Ishikawa (cell line): ENCODE data around the gene PPP1R16B.

ENCODE experiments used
- CEBPB ChIP-seq: IDR thresholded peaks from 2 replicates; pipeline ENCODE4 v1.6.1; 2012
- CREB1 ChIP-seq: IDR thresholded peaks from 2 replicates; pipeline ENCODE4 v1.6.1; 2012; ENCODE audit warnings: low read depth
- EGR1 ChIP-seq: IDR thresholded peaks from 2 replicates; pipeline ENCODE4 v1.6.1; 2012
- EP300 ChIP-seq: IDR thresholded peaks from 2 replicates; pipeline ENCODE4 v1.6.1; 2012; ENCODE audit warnings: borderline replicate concordance
- FOXM1 ChIP-seq: IDR thresholded peaks from 2 replicates; pipeline ENCODE4 v1.6.1; 2012; ENCODE audit warnings: low read depth, borderline replicate concordance
- NFIC ChIP-seq: IDR thresholded peaks from 2 replicates; pipeline ENCODE4 v1.6.1; 2012
- RAD21 ChIP-seq: IDR thresholded peaks from 2 replicates; pipeline ENCODE4 v1.6.1; 2012; ENCODE audit warnings: low read depth
- TAF1 ChIP-seq: IDR thresholded peaks from 2 replicates; pipeline ENCODE4 v1.6.1; 2012; ENCODE audit warnings: low read depth, mild to moderate bottlenecking
- TCF12 ChIP-seq: IDR thresholded peaks from 2 replicates; pipeline ENCODE4 v1.6.1; 2012; ENCODE audit warnings: low read depth
- TEAD4 ChIP-seq: IDR thresholded peaks from 2 replicates; pipeline ENCODE4 v1.6.1; 2012
- YY1 ChIP-seq: IDR thresholded peaks from 2 replicates; pipeline ENCODE4 v1.6.1; 2012; ENCODE audit warnings: low read depth
- ZBTB7A ChIP-seq: IDR thresholded peaks from 2 replicates; pipeline ENCODE4 v1.6.1; 2012; ENCODE audit warnings: low read depth
- TF ChIP-seq, protein P1 (sequence below): IDR thresholded peaks from 2 replicates; pipeline ENCODE4 v1.6.1; 2012
- TF ChIP-seq, protein P2 (sequence below): IDR thresholded peaks from 2 replicates; pipeline ENCODE4 v1.6.1; 2012; ENCODE audit warnings: low read depth, mild to moderate bottlenecking
- TF ChIP-seq, protein P3 (sequence below): IDR thresholded peaks from 2 replicates; pipeline ENCODE4 v1.6.1; 2012

The PPP1R16B gene

DNA sequence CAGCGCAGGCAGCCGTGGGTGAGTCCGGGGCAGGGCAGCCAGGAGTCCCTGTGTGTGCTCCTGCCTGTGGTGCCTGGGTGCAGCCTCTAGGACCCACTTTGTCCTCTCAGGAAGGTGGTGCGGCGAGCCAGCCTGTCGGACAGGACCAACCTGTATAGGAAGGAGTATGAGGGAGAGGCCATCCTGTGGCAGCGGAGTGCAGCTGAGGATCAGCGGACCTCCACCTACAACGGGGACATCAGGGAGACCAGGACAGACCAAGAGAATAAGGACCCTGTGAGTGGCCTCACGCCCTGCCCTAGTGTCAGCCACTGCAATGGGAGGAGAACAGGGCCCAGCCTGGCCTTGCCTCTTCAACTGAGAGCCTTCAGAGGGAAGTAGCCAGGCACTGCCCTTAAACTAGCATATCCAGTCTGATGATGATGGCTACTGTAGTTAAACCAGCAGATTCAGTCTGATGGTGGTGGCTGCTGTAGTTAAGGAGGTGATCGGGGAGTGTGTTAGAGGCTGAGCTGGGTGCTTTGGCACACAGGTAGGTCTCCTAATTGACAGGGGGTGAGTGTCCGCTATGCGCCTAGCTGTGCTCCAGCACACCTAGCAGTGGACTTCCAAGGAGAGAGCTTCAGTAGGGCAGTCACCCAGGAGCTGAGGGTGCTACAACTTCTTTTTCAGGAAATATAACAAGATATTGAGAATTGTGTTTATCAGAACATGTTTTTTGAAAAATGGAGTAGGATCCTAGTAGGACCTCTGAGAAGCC, 102.6 kb downstream of the PPP1R16B start:
- TF ChIP-seq YY1 (no peak), TCF12 (no peak), CEBPB (no peak), FOXM1 (no peak), TAF1 (no peak), TEAD4 (no peak)
- TF ChIP-seq, protein P1, sequence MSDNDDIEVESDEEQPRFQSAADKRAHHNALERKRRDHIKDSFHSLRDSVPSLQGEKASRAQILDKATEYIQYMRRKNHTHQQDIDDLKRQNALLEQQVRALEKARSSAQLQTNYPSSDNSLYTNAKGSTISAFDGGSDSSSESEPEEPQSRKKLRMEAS = no peak
- TF ChIP-seq, protein P2, sequence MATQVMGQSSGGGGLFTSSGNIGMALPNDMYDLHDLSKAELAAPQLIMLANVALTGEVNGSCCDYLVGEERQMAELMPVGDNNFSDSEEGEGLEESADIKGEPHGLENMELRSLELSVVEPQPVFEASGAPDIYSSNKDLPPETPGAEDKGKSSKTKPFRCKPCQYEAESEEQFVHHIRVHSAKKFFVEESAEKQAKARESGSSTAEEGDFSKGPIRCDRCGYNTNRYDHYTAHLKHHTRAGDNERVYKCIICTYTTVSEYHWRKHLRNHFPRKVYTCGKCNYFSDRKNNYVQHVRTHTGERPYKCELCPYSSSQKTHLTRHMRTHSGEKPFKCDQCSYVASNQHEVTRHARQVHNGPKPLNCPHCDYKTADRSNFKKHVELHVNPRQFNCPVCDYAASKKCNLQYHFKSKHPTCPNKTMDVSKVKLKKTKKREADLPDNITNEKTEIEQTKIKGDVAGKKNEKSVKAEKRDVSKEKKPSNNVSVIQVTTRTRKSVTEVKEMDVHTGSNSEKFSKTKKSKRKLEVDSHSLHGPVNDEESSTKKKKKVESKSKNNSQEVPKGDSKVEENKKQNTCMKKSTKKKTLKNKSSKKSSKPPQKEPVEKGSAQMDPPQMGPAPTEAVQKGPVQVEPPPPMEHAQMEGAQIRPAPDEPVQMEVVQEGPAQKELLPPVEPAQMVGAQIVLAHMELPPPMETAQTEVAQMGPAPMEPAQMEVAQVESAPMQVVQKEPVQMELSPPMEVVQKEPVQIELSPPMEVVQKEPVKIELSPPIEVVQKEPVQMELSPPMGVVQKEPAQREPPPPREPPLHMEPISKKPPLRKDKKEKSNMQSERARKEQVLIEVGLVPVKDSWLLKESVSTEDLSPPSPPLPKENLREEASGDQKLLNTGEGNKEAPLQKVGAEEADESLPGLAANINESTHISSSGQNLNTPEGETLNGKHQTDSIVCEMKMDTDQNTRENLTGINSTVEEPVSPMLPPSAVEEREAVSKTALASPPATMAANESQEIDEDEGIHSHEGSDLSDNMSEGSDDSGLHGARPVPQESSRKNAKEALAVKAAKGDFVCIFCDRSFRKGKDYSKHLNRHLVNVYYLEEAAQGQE = no peak
- TF ChIP-seq, protein P3, sequence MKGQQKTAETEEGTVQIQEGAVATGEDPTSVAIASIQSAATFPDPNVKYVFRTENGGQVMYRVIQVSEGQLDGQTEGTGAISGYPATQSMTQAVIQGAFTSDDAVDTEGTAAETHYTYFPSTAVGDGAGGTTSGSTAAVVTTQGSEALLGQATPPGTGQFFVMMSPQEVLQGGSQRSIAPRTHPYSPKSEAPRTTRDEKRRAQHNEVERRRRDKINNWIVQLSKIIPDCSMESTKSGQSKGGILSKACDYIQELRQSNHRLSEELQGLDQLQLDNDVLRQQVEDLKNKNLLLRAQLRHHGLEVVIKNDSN = no peak

DNA sequence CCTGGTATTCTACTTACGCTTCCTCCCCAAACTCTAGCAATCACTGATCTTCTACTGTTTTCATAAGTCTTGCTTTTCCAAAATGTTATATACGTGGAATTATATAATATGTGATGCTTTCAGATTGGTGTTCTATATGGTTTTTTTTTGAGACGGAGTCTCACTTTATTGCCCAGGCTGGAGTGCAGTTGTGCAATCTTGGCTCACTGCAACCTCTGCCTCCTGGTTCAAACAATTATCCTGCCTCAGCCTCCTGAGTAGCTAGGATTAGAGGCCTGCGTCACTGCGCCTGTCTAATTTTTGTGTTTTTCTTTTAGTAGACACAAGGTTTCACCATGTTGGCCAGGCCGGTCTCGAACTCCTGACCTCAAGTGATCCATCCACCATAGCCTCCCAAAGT, 109.9 kb downstream of the PPP1R16B start:
- TF ChIP-seq TCF12 (no peak), CREB1 (no peak)
- TF ChIP-seq, protein P2 = no peak

DNA sequence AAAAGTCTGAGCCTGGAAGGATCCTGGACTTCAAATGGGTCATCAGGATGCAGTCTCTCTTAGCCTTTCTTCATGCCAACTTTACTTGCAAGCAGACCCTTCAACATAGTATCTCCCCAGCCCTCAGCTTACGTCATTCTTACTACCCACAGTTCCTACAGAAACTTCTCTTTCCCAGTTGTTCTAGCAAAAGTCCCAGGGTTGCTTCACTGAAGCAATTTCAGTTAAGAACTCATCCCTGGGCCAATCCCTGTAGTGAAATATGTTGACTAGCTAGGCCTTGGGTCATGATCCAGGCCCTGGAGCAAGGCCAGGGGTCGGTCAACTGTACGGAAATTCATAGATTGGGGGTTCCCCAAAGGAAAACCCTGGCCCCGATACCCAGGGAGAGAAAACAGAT, 112.2 kb downstream of the PPP1R16B start:
- TF ChIP-seq CREB1 (no peak), ZBTB7A (no peak), EP300 (no peak), NFIC (no peak), CEBPB (no peak), EGR1 (no peak), RAD21 (no peak), FOXM1 (no peak), TEAD4 (no peak)
- TF ChIP-seq, protein P2 = no peak

DNA sequence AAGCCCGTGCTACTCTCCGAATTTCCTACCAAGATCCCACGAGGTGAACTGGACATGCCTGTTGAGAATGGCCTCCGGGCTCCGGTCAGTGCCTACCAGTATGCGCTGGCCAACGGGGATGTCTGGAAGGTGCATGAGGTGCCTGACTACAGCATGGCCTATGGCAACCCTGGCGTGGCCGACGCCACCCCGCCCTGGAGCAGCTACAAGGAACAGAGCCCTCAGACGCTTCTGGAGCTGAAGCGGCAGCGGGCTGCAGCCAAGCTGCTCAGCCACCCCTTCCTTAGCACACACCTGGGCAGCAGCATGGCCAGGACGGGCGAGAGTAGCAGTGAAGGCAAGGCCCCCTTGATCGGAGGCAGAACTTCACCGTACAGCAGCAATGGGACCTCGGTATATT, 112.7 kb downstream of the PPP1R16B start:
- no peak for TF ChIP-seq RAD21
- TF ChIP-seq TAF1 = no peak
- TF ChIP-seq NFIC = no peak
- TF ChIP-seq TCF12 = no peak
- TF ChIP-seq YY1 = no peak
- TF ChIP-seq, protein P2 = no peak
- TF ChIP-seq, protein P3 = no peak
- TF ChIP-seq EGR1 = no peak
- TF ChIP-seq, protein P1 = no peak
- TF ChIP-seq TEAD4 = no peak
- TF ChIP-seq EP300 = no peak
- TF ChIP-seq CEBPB = no peak
- TF ChIP-seq ZBTB7A = no peak
- no peak for TF ChIP-seq CREB1
- TF ChIP-seq FOXM1 = no peak
